Retinal pigment epithelial cell (primary cell): Measurements from ENCODE around the gene COTL1.

Experiments
- DNase-seq: peaks from one replicate; pipeline ENCODE4 v3.0.0-alpha.2; 2010; ENCODE audit warnings: low read depth
- H3K4me3 ChIP-seq: 2 replicates; pipeline ENCODE4 v1.5.1; 2011; ENCODE audit warnings: mild to moderate bottlenecking, low read length, control low read depth, moderate library complexity
- TF ChIP-seq, protein P1 (sequence below): conservative IDR thresholded peaks from 2 replicates; pipeline ENCODE4 v1.5.1; 2011; ENCODE audit warnings: low read depth, low read length, control low read depth, inconsistent platforms

Gene COTL1

DNA sequence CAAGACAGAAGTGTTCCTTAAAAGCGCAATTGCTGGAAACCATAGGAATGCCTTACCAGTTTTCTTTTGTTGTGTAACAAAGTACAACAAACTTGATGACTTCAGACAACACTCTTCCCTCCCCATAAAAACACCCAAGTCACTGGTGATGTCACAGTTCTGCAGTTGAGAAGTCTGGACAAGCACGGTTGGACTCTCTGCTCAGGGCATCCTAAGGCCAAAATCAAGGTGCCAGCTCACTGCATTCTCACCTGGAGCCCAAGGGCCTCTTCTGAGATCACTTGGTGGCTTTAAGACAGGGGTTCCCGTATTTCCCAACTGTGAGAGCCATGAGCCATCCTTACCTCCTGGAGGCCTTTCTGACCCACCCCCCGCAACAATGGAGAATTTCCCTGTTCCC lies 67.8 kb downstream of the COTL1 start:
- TF ChIP-seq, protein P1, sequence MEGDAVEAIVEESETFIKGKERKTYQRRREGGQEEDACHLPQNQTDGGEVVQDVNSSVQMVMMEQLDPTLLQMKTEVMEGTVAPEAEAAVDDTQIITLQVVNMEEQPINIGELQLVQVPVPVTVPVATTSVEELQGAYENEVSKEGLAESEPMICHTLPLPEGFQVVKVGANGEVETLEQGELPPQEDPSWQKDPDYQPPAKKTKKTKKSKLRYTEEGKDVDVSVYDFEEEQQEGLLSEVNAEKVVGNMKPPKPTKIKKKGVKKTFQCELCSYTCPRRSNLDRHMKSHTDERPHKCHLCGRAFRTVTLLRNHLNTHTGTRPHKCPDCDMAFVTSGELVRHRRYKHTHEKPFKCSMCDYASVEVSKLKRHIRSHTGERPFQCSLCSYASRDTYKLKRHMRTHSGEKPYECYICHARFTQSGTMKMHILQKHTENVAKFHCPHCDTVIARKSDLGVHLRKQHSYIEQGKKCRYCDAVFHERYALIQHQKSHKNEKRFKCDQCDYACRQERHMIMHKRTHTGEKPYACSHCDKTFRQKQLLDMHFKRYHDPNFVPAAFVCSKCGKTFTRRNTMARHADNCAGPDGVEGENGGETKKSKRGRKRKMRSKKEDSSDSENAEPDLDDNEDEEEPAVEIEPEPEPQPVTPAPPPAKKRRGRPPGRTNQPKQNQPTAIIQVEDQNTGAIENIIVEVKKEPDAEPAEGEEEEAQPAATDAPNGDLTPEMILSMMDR, result no peak
- no peak for DNase-seq
- H3K4me3 ChIP-seq, result no peak overlapping the region

DNA sequence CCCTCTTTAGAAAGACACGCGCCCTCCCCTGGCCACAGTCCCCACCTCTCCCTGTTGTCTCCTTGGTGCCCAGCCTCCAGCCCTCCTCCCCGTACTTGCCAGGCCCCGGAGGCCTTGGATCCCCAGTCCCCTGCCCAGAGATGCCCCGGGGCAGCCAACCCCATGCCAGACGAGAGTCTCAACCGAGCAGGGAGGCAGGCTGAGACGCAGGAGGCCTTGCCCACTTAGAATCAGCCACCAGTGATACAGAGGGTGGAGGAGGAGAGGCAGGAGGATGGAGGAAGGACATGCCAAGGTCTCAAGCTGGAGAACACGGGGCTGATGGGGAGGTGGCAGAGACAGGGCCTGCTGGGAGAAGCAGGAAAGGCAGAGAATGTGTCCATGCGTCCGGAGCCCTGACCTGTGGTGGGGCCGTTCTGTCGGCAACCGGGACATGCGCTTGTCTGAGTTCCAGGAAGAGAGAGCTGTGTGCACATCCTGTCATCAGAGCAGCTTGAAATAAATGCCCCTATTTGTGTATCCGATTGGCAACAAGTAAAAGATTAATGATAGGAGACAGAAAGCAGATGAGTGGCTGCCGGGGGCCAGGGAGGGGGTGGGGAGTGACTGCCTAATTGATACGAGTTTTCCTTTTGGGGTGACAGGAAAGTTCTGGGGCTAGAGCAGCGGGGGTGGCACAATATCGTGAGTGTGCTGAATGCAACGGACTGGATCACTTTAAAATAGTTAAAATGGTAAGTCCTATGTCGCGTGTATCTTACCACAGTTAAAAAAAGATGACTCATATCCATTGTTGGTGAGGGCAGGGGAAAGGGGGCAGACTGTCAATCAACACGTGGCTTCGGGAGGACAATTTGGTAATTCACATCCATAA lies 68.7 kb downstream of the COTL1 start:
- no peak for DNase-seq
- TF ChIP-seq, protein P1, result no peak
- H3K4me3 ChIP-seq, result no peak overlapping the region

DNA sequence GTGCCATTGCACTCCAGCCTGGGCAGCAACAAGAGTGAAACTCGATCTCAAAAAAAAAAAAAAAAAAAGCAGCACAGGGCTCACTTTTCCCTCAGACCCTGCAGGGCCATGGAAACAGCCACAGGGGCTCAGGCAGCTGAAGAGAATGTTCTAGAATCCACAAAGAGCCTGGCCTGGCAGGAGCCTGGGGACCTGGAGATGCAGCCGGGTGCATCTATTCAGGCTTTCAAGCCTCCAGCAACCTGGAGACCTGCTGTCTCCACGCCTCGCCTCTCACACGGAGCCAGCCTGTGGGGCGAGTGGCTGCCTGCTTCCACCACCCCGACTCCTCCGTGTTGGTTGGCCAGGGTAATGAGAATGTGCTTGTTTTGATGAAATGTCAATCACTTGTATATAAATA lies 69.4 kb downstream of the COTL1 start:
- TF ChIP-seq, protein P1, result no peak
- no peak for DNase-seq
- H3K4me3 ChIP-seq, result no peak overlapping the region

GRCh38 chr16:84547546-84548061 lies 70.3 kb downstream of the COTL1 start:
- H3K4me3 ChIP-seq, result no peak overlapping the region
- TF ChIP-seq, protein P1, result no peak
- DNase-seq, result no peak

GRCh38 chr16:84546669-84547545 lies 71.0 kb downstream of the COTL1 start:
- DNase-seq, result no peak
- TF ChIP-seq, protein P1, result no peak
- no peak overlapping the region for H3K4me3 ChIP-seq

DNA sequence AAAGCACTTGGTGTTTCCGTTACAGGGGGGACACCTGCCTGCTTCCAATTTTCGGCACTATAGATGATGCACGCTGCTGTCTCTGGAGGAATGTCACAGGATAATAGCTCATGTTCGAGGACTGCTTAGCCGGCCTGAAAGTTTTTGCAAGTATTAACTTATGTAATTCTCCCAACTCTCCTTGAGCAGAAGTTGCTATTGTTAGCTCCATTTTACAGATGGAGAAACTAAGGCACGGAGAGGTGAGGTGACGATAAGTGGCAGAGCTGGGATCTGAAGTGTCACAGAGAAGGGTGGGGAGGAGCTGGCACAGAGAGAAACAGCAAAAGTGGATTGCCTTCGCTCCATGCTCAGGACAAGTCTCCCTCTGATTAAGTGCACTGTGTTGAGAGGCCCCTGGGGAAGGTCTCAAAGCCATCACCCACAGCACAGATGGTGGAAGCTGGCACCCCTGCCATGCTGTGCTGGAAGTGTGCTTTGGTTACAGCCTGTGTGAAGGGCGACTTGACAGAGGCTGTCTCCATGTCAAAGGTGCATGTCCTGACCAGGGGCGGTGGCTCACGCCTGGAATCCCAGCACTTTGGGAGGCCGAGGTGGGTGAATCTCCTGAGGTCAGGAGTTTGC lies 72.7 kb downstream of the COTL1 start:
- no peak overlapping the region for H3K4me3 ChIP-seq
- DNase-seq, result no peak
- TF ChIP-seq, protein P1, result no peak
